NK-92 treated with Interleukin-12 subunit alpha and Interleukin-12 subunit beta, amount 100 ng/mL, for 24 hours (cell line): ENCODE data around the gene CTBP2.
"Not testable (repeated sequence)": the region's sequence is repeated elsewhere in the genome, so short reads cannot be mapped to it uniquely, and the experiment has no call there.

Experiments used
- DNase-seq: peaks from one replicate; lab custom pipeline; 2025; lab: John Stamatoyannopoulos, UW

The CTBP2 gene

GRCh38 chr10:125064681-125065492 lies 95.5 kb downstream of the CTBP2 start:
- DNase-seq = peak; percentile 48

GRCh38 chr10:125063256-125063925 lies 97.0 kb downstream of the CTBP2 start:
- DNase-seq = no peak

DNA sequence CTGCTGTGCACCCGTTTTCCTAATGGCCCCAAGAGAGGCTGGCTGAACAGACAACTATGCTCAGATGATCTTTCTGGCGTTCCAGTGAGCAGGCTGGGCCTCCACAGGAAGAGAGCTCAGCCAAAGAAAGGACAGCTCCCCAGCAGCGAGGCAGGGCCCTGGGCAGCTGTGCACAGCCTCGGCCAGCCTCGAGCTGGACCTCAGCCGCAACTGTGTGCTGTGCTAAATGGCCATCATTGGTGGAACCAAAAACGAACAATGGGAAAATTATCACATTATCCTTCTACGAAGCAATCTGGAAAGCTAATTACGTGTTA lies 97.5 kb downstream of the CTBP2 start:
- no peak for DNase-seq

DNA sequence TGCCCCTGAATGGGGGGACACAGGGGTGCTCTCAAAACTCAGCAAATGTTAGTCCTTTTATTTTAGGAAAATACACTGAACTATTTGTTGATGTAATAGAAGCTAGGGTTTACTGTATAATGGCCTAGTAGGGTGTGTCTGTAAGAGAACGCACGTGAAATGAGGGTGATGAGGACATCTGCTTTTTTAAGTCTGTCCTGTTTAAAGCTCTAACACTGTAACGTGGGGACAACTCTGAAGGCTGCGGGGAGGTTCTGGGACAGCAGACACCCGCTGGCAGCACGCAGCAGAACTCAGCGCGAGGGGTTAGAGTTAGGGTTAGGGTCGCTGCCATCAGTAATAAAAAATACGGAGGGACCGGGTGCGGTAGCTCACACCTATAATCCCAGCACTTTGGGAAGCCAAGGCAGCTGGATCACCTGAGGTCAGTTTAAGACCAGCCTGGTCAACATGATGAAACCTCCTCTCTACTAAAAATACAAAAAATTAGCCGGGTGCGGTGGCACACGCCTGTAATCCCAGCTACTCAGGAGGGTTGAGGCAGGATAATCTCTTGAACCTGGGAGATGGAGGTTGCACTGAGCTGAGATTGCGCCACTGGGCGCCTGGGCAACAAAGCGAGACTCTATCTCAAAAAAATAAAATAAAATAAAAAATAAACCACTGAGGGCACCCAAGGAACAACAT lies 98.0 kb downstream of the CTBP2 start:
- no peak for DNase-seq

GRCh38 chr10:125061557-125062226 lies 98.7 kb downstream of the CTBP2 start:
- no peak for DNase-seq

GRCh38 chr10:125060826-125061556 lies 99.4 kb downstream of the CTBP2 start:
- peak; percentile 12 for DNase-seq

- no peak for DNase-seq
These were observed 99.9 kb downstream of the CTBP2 start for GRCh38 chr10:125060482-125060825.

- DNase-seq = no peak
These were observed 100.3 kb downstream of the CTBP2 start for GRCh38 chr10:125060026-125060425.

GRCh38 chr10:125059348-125059747 lies 101.0 kb downstream of the CTBP2 start:
- DNase-seq = not testable (repeated sequence)

GRCh38 chr10:125057158-125058001 lies 103.0 kb downstream of the CTBP2 start:
- DNase-seq = no peak

- no peak for DNase-seq
These were observed 103.9 kb downstream of the CTBP2 start for GRCh38 chr10:125056161-125057132.

DNA sequence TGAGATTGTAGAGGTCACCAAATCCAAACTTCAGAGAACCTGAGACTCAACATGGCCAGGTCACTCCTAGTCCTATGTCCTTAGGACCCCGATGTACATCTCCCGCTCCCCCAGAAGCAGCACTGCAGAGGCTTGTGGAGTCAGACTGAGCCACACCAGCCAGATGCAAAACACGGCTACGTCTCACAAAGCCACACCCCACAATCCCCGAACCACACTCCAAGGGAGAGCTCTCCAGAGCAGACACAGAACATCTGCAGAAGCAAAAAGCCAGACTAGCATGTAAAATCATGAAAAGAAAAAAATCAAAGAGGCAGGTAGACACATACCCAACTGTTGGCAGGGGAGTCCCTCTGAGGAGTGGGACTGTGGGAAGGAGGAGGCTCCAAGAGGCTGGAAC lies 104.9 kb downstream of the CTBP2 start:
- no peak for DNase-seq

DNA sequence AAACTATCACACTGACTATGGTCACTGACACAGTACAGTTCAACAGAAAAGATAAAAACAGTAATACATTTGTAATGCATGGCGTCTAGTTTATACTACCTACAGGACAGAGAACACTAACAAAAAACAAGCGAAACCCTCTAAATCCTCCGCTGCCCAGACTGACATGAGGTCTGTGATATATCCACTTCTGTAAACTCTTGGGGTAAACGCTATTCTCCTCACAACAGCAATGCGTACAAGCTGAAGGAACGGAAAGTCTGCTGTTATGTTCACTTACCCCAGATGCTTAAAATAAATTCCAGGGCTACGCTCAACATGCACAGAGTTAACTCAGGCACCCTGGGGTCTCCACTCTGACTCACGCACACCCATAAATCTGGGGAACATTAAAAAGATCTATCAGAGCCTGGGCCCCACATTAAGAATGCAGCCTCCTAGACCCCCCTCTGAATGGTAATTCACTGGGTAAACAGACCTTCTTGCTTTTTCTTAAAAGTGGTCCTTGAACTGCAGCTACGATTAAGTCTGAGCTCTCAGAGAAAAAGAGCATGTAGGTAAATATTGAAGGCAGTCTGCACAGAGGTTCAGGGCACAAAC lies 105.6 kb downstream of the CTBP2 start:
- DNase-seq = no peak

- no peak for DNase-seq
These were observed 106.1 kb downstream of the CTBP2 start for GRCh38 chr10:125054216-125054615.

DNA sequence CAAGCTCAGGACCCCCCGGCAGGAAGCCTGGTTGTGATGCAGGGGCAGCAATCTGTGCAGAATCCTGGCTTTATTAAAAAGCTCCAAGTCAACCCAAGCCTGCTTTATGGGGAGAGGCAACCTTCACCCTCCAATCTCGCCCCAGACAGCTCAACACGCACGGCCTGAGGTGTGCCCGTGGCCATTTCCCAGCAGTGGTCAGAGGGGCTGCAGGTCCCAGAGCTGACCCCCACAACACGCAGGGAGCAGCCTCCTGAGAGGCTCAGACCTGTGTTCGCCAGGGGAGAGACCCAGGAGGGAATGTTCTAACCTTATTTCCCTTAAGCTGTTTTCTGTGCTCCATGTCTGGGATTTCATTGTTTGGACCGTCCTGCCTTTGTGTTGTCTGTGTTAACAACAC lies 108.2 kb downstream of the CTBP2 start:
- DNase-seq = no peak

- no peak for DNase-seq
These were observed 110.0 kb downstream of the CTBP2 start for GRCh38 chr10:125050383-125050782.

GRCh38 chr10:125049216-125049881 lies 111.0 kb downstream of the CTBP2 start:
- no peak for DNase-seq

- DNase-seq = peak; percentile 58
These were observed 112.1 kb downstream of the CTBP2 start for GRCh38 chr10:125048094-125048864.
